PC-9 (cell line): ENCODE data around the gene C1QTNF7.

Source experiments
- CTCF ChIP-seq: fragments of 200-600 bp; sonication (generic); conservative IDR thresholded peaks from 2 replicates; pipeline ENCODE4 v1.6.1; 2017; ENCODE audit warnings: mixed run types, antibody characterized with exemption, mild to moderate bottlenecking, moderate library complexity
- EZH2 ChIP-seq: fragments of 200-600 bp; sonication (generic); IDR thresholded peaks from 2 replicates; pipeline ENCODE4 v1.8.0; 2017; ENCODE audit warnings: antibody characterized with exemption, low read depth

- TF ChIP-seq CTCF (no peak; the same call in 1 of the 2 replicates), EZH2 (no peak)
Observed at GRCh38 chr4:15478724-15479088, 50.9 kb downstream of the C1QTNF7 start.
